Mammary epithelial cell (primary cell): ENCODE data around the gene CAPS2.

Source experiments
- CTCF ChIP-seq, 2 donors: IDR thresholded peaks in 1 of 2; conservative IDR thresholded peaks in 1 of 2; 2 replicates each; pipeline ENCODE4 v1.5.1; 2011 to 2012; ENCODE audit warnings: inconsistent platforms in 2 of 2, low read length in 2 of 2, mild to moderate bottlenecking in 2 of 2, control low read depth in 1 of 2, low read depth in 1 of 2; ENCODE audit not compliant: insufficient read depth in 1 of 2; ENCODE audit errors: extremely low read depth in 1 of 2
- EZH2 ChIP-seq: IDR thresholded peaks from 2 replicates; pipeline ENCODE4 v1.6.1; 2012; ENCODE audit warnings: low read length, inconsistent platforms, borderline replicate concordance

DNA sequence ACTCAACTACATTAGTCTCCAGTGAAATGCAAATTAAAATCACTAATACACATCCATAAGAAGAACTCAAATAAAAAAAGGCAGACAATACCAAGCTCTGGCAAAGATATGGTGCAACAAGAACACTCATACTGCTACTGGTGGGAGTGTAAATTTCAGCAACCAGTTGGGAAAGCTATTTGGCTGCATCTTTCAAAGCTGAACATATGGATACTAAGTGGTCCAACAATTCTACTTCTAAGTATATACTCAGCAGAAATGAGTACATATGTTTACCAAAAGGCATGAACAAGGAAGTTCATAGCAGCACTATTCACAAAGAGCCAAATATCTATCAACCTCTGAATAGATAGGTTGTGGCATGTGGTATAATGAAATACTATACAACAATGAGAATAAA lies 27.3 kb downstream of the CAPS2 start:
- TF ChIP-seq CTCF (conservative IDR thresholded peaks at IDR 0.05 in 1 of 2, IDR thresholded peaks at IDR 0.05 in 1 of 2; ENCODE audit: extremely low read depth in 1 of 2, insufficient read depth in 1 of 2, low read depth in 1 of 2, low read length in 2 of 2) (no peak), EZH2 (no peak)
